22Rv1 (cell line): ENCODE results near the gene BBS1.

ENCODE experiments used
- ZFX ChIP-seq: fragments of 450-650 bp; IDR thresholded peaks from 2 replicates; pipeline ENCODE4 v1.6.1; 2017; ENCODE audit warnings: antibody characterized with exemption, borderline replicate concordance
- TF ChIP-seq, protein P1 (sequence below): fragments of 450-650 bp; IDR thresholded peaks from 2 replicates; pipeline ENCODE4 v1.5.1; 2017; ENCODE audit warnings: mild to moderate bottlenecking

DNA sequence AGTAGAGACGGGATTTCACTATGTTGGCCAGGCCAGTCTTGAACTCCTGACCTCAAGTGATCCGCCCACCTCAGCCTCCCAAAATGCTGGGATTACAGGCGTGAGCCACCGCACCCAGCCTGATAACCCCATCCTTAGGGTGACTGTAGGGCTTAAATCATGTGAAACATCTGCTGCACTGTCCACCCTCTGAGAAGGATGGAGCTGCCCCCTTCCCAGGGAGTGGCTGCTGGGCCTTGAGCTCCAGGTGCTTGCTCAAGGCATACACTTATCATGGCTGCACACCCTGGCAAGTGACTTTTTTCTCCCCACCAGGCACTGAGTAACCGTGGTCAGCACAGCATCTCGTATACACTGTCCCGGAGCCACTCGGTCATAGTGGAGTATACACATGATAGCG lies 38.4 kb upstream of the BBS1 start:
- TF ChIP-seq, protein P1, sequence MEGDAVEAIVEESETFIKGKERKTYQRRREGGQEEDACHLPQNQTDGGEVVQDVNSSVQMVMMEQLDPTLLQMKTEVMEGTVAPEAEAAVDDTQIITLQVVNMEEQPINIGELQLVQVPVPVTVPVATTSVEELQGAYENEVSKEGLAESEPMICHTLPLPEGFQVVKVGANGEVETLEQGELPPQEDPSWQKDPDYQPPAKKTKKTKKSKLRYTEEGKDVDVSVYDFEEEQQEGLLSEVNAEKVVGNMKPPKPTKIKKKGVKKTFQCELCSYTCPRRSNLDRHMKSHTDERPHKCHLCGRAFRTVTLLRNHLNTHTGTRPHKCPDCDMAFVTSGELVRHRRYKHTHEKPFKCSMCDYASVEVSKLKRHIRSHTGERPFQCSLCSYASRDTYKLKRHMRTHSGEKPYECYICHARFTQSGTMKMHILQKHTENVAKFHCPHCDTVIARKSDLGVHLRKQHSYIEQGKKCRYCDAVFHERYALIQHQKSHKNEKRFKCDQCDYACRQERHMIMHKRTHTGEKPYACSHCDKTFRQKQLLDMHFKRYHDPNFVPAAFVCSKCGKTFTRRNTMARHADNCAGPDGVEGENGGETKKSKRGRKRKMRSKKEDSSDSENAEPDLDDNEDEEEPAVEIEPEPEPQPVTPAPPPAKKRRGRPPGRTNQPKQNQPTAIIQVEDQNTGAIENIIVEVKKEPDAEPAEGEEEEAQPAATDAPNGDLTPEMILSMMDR = no peak
- no peak for TF ChIP-seq ZFX
